K562 (cell line): ENCODE measurements around the gene TPRG1L. TPM values are rescaled to one million over a fixed set of nuclear protein-coding genes. Genes with fewer than 3 reads are reported as not detected.

ENCODE experiments used
- CTBP1 ChIP-seq: fragments of 450-650 bp; IDR thresholded peaks from 2 replicates; pipeline ENCODE4 v1.6.1; 2016; ENCODE audit warnings: borderline replicate concordance
- ELF4 ChIP-seq: fragments of 450-650 bp; formaldehyde crosslinking; IDR thresholded peaks from 2 replicates; pipeline ENCODE4 v1.4.0; 2022; ENCODE audit warnings: missing genetic modification characterization
- KLF10 ChIP-seq: fragments of 250-450 bp; sonication (Bioruptor Pico); IDR thresholded peaks from 2 replicates; pipeline ENCODE4 v1.6.1; 2021; ENCODE audit warnings: matching md5 sums
- KLF13 ChIP-seq: fragments of 450-650 bp; IDR thresholded peaks from 2 replicates; pipeline ENCODE4 v1.6.1; 2016; ENCODE audit warnings: missing genetic modification characterization, low read depth, mild to moderate bottlenecking, missing compliant biosample characterization, moderate library complexity, borderline replicate concordance
- LCOR ChIP-seq: sonication (generic); formaldehyde crosslinking; IDR thresholded peaks from 2 replicates; pipeline ENCODE4 v1.8.0; 2022; ENCODE audit warnings: mild to moderate bottlenecking, missing genetic modification reagents
- RBM39 ChIP-seq: fragments of 200-400 bp; formaldehyde crosslinking; optimal IDR thresholded peaks from 2 replicates; pipeline ENCODE3; 2018; ENCODE audit warnings: low read depth, low read length
- TAF7 ChIP-seq: fragments of 450-650 bp; IDR thresholded peaks from 2 replicates; pipeline ENCODE4 v1.6.1; 2016; ENCODE audit warnings: missing genetic modification characterization, missing compliant biosample characterization
- ZBTB17 ChIP-seq: fragments of 450-650 bp; formaldehyde crosslinking; IDR thresholded peaks from 2 replicates; pipeline ENCODE4 v1.4.0; 2020; ENCODE audit warnings: mild to moderate bottlenecking
- ZEB2 ChIP-seq: fragments of 450-650 bp; IDR thresholded peaks from 2 replicates; pipeline ENCODE4 v1.6.1; 2016
- ZFX ChIP-seq: sonication (generic); formaldehyde crosslinking; IDR thresholded peaks from 2 replicates; pipeline ENCODE4 v1.8.0; 2022; ENCODE audit warnings: mild to moderate bottlenecking, missing genetic modification reagents, moderate library complexity
- ZNF124 ChIP-seq: sonication (generic); formaldehyde crosslinking; IDR thresholded peaks from 2 replicates; pipeline ENCODE4 v1.8.1; 2022; ENCODE audit warnings: missing genetic modification reagents
- ZNF143 ChIP-seq: sonication (generic); formaldehyde crosslinking; IDR thresholded peaks from 2 replicates; pipeline ENCODE4 v1.9.0; 2022; ENCODE audit warnings: mild to moderate bottlenecking, missing genetic modification reagents
- ZNF232 ChIP-seq: sonication (generic); formaldehyde crosslinking; IDR thresholded peaks from 2 replicates; pipeline ENCODE4 v1.8.0; 2022; ENCODE audit warnings: mild to moderate bottlenecking, missing genetic modification reagents
- ZNF239 ChIP-seq: fragments of 250-450 bp; sonication (Bioruptor Pico); IDR thresholded peaks from 2 replicates; pipeline ENCODE4 v1.4.0; 2020; ENCODE audit warnings: mild to moderate bottlenecking
- ZNF584 ChIP-seq: fragments of 200-800 bp; sonication (Bioruptor generic); IDR thresholded peaks from 2 replicates; pipeline ENCODE4 v1.6.1; 2016; ENCODE audit warnings: low read depth, mild to moderate bottlenecking, missing genetic modification characterization, missing compliant biosample characterization
- ZNF75A ChIP-seq: fragments of 450-650 bp; formaldehyde crosslinking; IDR thresholded peaks from 2 replicates; pipeline ENCODE4 v1.4.0; 2020; ENCODE audit warnings: mild to moderate bottlenecking
- polyA plus RNA-seq, 8 experiments: library from polyadenylated mRNA; depleted of rRNA in 4 of 8; stranded (reverse) in 5 of 8; unstranded in 3 of 8; fragments of >200 nt; fragmentation: Nextera tagmentation in 2 of 8; fragmentation: Illumina TruSeq in 1 of 8; extraction: Ambion mirVana in 2 of 8; extraction: Trizol in 1 of 8; gene quantifications; 2 replicates each; pipeline versions ENCODE4 v1.2.1 to v1.2.3, GENCODE V29; 2011 to 2014; ENCODE audit warnings: inconsistent platforms in 1 of 8, missing spikeins in 1 of 8
- total RNA-seq, 7 experiments: library from RNA; depleted of rRNA in 6 of 7; stranded (reverse); fragments of >200 nt in 6 of 7; fragmentation: Illumina TruSeq in 2 of 7; extraction: Trizol in 2 of 7; gene quantifications; 2 replicates each; pipeline versions ENCODE4 v1.2.1 to v1.2.3, GENCODE V29; 2011 to 2021; ENCODE audit warnings: low replicate concordance in 1 of 7
- TF ChIP-seq, protein P1 (sequence below), 3 experiments: IDR thresholded peaks in 2 of 3; conservative IDR thresholded peaks in 1 of 3; 2 replicates each; pipeline ENCODE4 v1.5.1; 2011 to 2012; ENCODE audit warnings: low read length in 3 of 3, mild to moderate bottlenecking in 3 of 3, control low read depth in 2 of 3, improper control_type of control experiment in 1 of 3, inconsistent platforms in 1 of 3, low read depth in 1 of 3, mixed read lengths in 1 of 3, moderate library complexity in 1 of 3; ENCODE audit not compliant: insufficient read depth in 2 of 3
- TF ChIP-seq, protein P2 (sequence below): sonication (generic); formaldehyde crosslinking; IDR thresholded peaks from 2 replicates; pipeline ENCODE4 v1.8.1; 2023; ENCODE audit warnings: mild to moderate bottlenecking, missing genetic modification reagents
- TF ChIP-seq, protein P3 (sequence below): fragments of 450-650 bp; formaldehyde crosslinking; IDR thresholded peaks from 2 replicates; pipeline ENCODE4 v1.4.0; 2020; ENCODE audit warnings: mild to moderate bottlenecking, mixed read lengths
- TF ChIP-seq, protein P4 (sequence below), 2 experiments: IDR thresholded peaks; 2 replicates each; pipeline ENCODE4 v1.6.1; 2012; ENCODE audit warnings: improper control_type of control experiment in 2 of 2, low read depth in 2 of 2, low read length in 2 of 2, borderline replicate concordance in 1 of 2
- TF ChIP-seq, protein P5 (sequence below): fragments of 250-450 bp; sonication (Bioruptor Pico); IDR thresholded peaks from 2 replicates; pipeline ENCODE4 v1.8.0; 2021; ENCODE audit warnings: moderate library complexity, mild to moderate bottlenecking, inconsistent platforms

The TPRG1L gene
- total and polyA plus RNA-seq, 9 of the 15 experiments (the other 6 are each of a cell fraction or from before 2014, with no cell fraction given), result 1.6 to 11.0 (median 6.2) TPM

DNA sequence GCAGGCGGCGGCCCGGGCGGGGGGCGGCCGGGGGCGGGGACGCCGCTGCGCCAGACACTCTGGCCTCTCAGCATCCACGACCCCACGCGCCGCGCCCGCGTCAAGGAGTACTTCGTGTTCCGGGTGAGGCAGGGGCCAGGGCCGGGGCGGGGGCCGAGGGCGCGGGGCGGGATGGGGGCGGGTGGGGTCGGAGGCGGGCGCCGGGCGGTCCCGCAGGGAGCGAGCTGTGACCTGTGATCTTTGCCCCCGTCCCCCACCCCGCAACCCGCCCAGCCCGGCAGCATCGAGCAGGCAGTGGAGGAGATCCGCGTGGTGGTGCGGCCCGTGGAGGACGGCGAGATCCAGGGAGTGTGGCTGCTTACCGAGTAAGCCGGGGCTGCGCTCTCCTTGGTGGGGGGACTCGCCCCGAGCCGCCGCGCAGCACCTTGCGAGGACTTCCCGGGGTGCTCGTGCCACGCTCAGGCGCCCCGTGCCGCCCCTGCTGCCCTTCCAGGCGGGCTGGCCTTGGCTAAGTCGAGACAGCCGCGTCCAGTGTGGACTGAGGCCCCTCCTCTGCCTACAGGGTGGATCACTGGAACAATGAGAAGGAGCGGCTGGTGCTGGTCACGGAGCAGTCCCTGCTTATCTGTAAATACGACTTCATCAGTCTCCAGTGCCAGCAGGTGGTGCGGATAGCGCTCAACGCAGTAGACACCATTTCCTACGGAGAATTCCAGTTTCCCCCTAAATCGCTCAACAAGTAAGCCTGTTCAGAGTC is 514 bp downstream of the TPRG1L start (continued):
- TF ChIP-seq, protein P1, sequence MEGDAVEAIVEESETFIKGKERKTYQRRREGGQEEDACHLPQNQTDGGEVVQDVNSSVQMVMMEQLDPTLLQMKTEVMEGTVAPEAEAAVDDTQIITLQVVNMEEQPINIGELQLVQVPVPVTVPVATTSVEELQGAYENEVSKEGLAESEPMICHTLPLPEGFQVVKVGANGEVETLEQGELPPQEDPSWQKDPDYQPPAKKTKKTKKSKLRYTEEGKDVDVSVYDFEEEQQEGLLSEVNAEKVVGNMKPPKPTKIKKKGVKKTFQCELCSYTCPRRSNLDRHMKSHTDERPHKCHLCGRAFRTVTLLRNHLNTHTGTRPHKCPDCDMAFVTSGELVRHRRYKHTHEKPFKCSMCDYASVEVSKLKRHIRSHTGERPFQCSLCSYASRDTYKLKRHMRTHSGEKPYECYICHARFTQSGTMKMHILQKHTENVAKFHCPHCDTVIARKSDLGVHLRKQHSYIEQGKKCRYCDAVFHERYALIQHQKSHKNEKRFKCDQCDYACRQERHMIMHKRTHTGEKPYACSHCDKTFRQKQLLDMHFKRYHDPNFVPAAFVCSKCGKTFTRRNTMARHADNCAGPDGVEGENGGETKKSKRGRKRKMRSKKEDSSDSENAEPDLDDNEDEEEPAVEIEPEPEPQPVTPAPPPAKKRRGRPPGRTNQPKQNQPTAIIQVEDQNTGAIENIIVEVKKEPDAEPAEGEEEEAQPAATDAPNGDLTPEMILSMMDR (IDR thresholded peaks at IDR 0.05 in 2 of 3, conservative IDR thresholded peaks at IDR 0.05 in 1 of 3; ENCODE audit: insufficient read depth in 2 of 3, low read depth in 1 of 3, low read length in 3 of 3), result peak in 2 of 3 experiments; percentile 29 to 31; a peak in 3 of 6 replicates
- no peak for TF ChIP-seq ZNF75A (CRISPR knock-in tag)
- peak; percentile 28 for TF ChIP-seq ZFX (CRISPR knock-in tag)
- TF ChIP-seq CTBP1, result peak; percentile 59; the same call in 1 of the 2 replicates
- no peak for TF ChIP-seq ZNF232 (CRISPR knock-in tag)
- no peak for TF ChIP-seq ZNF124 (CRISPR knock-in tag)
- TF ChIP-seq ZNF143 (CRISPR knock-in tag), result no peak
- no peak for TF ChIP-seq ZEB2
- TF ChIP-seq KLF13 (tag), result no peak; the same call in 1 of the 2 replicates
- TF ChIP-seq, protein P2, sequence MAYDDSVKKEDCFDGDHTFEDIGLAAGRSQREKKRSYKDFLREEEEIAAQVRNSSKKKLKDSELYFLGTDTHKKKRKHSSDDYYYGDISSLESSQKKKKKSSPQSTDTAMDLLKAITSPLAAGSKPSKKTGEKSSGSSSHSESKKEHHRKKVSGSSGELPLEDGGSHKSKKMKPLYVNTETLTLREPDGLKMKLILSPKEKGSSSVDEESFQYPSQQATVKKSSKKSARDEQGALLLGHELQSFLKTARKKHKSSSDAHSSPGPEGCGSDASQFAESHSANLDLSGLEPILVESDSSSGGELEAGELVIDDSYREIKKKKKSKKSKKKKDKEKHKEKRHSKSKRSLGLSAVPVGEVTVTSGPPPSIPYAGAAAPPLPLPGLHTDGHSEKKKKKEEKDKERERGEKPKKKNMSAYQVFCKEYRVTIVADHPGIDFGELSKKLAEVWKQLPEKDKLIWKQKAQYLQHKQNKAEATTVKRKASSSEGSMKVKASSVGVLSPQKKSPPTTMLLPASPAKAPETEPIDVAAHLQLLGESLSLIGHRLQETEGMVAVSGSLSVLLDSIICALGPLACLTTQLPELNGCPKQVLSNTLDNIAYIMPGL (CRISPR knock-in tag), result no peak
- TF ChIP-seq, protein P3, sequence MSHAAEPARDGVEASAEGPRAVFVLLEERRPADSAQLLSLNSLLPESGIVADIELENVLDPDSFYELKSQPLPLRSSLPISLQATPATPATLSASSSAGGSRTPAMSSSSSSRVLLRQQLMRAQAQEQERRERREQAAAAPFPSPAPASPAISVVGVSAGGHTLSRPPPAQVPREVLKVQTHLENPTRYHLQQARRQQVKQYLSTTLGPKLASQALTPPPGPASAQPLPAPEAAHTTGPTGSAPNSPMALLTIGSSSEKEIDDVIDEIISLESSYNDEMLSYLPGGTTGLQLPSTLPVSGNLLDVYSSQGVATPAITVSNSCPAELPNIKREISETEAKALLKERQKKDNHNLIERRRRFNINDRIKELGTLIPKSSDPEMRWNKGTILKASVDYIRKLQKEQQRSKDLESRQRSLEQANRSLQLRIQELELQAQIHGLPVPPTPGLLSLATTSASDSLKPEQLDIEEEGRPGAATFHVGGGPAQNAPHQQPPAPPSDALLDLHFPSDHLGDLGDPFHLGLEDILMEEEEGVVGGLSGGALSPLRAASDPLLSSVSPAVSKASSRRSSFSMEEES (CRISPR knock-in tag), result no peak
- TF ChIP-seq ZBTB17, result peak; percentile 90
- no peak for TF ChIP-seq TAF7 (tag)
- no peak for TF ChIP-seq RBM39
- TF ChIP-seq, protein P4, sequence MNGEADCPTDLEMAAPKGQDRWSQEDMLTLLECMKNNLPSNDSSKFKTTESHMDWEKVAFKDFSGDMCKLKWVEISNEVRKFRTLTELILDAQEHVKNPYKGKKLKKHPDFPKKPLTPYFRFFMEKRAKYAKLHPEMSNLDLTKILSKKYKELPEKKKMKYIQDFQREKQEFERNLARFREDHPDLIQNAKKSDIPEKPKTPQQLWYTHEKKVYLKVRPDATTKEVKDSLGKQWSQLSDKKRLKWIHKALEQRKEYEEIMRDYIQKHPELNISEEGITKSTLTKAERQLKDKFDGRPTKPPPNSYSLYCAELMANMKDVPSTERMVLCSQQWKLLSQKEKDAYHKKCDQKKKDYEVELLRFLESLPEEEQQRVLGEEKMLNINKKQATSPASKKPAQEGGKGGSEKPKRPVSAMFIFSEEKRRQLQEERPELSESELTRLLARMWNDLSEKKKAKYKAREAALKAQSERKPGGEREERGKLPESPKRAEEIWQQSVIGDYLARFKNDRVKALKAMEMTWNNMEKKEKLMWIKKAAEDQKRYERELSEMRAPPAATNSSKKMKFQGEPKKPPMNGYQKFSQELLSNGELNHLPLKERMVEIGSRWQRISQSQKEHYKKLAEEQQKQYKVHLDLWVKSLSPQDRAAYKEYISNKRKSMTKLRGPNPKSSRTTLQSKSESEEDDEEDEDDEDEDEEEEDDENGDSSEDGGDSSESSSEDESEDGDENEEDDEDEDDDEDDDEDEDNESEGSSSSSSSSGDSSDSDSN (IDR thresholded peaks at IDR 0.05; ENCODE audit: borderline replicate concordance in 1 of 2, low read depth in 2 of 2, low read length in 2 of 2), result no peak
- TF ChIP-seq ELF4 (CRISPR knock-in tag), result no peak
- TF ChIP-seq ZNF239 (CRISPR knock-in tag), result no peak
- TF ChIP-seq, protein P5, sequence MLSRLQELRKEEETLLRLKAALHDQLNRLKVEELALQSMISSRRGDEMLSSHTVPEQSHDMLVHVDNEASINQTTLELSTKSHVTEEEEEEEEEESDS (CRISPR knock-in tag), result no peak
- no peak for TF ChIP-seq LCOR
- no peak for TF ChIP-seq ZNF584 (CRISPR knock-in tag)
- TF ChIP-seq KLF10 (CRISPR knock-in tag), result no peak
